Suprapubic skin (tissue), 4 donors: ENCODE data around the gene SLC2A9. TPM values are rescaled to one million over a fixed set of nuclear protein-coding genes. Genes with fewer than 3 reads are reported as not detected.

Source experiments
- DNase-seq, 2 donors: peaks; one replicate each; pipeline ENCODE4 v3.0.0-alpha.2; 2019; ENCODE audit warnings: low spot score in 2 of 2
- H3K27ac ChIP-seq: fragments of 200-600 bp; sonication (generic); one replicate; pipeline ENCODE4 v1.5.1; 2019
- H3K27me3 ChIP-seq: fragments of 200-600 bp; sonication (generic); one replicate; pipeline ENCODE4 v1.5.1; 2019
- H3K36me3 ChIP-seq: fragments of 200-600 bp; sonication (generic); one replicate; pipeline ENCODE4 v1.5.1; 2019
- H3K4me1 ChIP-seq: fragments of 200-600 bp; sonication (generic); one replicate; pipeline ENCODE4 v1.5.1; 2019
- H3K4me3 ChIP-seq: fragments of 200-600 bp; sonication (generic); one replicate; pipeline ENCODE4 v1.5.1; 2019; ENCODE audit warnings: mild to moderate bottlenecking
- H3K9me3 ChIP-seq: fragments of 200-600 bp; sonication (generic); one replicate; pipeline ENCODE4 v1.5.1; 2019
- CTCF ChIP-seq, 2 donors: fragments of 200-600 bp in 1 of 2; fragments of 450-650 bp in 1 of 2; sonication (generic) in 1 of 2; IDR thresholded peaks; one replicate each; pipeline ENCODE4 v1.5.1; 2016 to 2019; ENCODE audit warnings: antibody characterized with exemption in 2 of 2, mild to moderate bottlenecking in 1 of 2, moderate library complexity in 1 of 2
- EP300 ChIP-seq: sonication (generic); formaldehyde crosslinking; IDR thresholded peaks from one replicate; pipeline ENCODE4 v1.6.1; 2017; ENCODE audit warnings: antibody characterized with exemption
- POLR2A ChIP-seq, 2 donors: fragments of 450-650 bp; IDR thresholded peaks; one replicate each; pipeline ENCODE4 v1.6.1; 2017; ENCODE audit warnings: antibody characterized with exemption in 2 of 2, mild to moderate bottlenecking in 2 of 2, moderate library complexity in 2 of 2
- POLR2AphosphoS5 ChIP-seq, 3 donors: sonication (generic); formaldehyde crosslinking; IDR thresholded peaks; one replicate each; pipeline ENCODE4 v1.6.1; 2017; ENCODE audit warnings: antibody characterized with exemption in 3 of 3
- WGBS: methylation state at CpG from one replicate; pipeline ENCODE4 v1.1.5; 2018; 5-methylcytosine and 5-hydroxymethylcytosine counted together
- total RNA-seq, 4 donors: library from RNA; depleted of rRNA; stranded (reverse); fragments of >200 nt; gene quantifications; one replicate each; pipeline ENCODE4 v1.1.0, GENCODE V29; 2016

The SLC2A9 gene
- total RNA-seq, 4 donors from 2014 or later, result 3.5 to 9.2 (median 8.1) TPM

- peaks cover 3% of the 10 kb centered on the region for H3K9me3 ChIP-seq
- WGBS, result 91% methylated on average over 4 of the region's 4 CpGs
- H3K27ac ChIP-seq, result no peak overlapping the region
- no peak for DNase-seq
- TF ChIP-seq POLR2AphosphoS5 (IDR thresholded peaks at IDR 0.05) (no peak), POLR2A (IDR thresholded peaks at IDR 0.05) (no peak), EP300 (no peak), CTCF (IDR thresholded peaks at IDR 0.05) (no peak)
- no peak overlapping the region for H3K4me3 ChIP-seq
- H3K36me3 ChIP-seq, result no peaks in the 10 kb centered on the region
- H3K27me3 ChIP-seq, result no peaks in the 10 kb centered on the region
- H3K4me1 ChIP-seq, result peaks cover 5% of the 10 kb centered on the region
Measured at GRCh38 chr4:10055871-10056270, 34.6 kb upstream of the SLC2A9 start.

- no peak for TF ChIP-seq POLR2A (IDR thresholded peaks at IDR 0.05)
- no peak for TF ChIP-seq EP300
- TF ChIP-seq POLR2AphosphoS5 (IDR thresholded peaks at IDR 0.05), result no peak
- no peak for TF ChIP-seq CTCF (IDR thresholded peaks at IDR 0.05)
- H3K36me3 ChIP-seq, result no peaks in the 10 kb centered on the region
- H3K4me3 ChIP-seq, result no peak overlapping the region
- peaks cover 3% of the 10 kb centered on the region for H3K9me3 ChIP-seq
- DNase-seq, result no peak
- 62% methylated on average over 4 of the region's 4 CpGs for WGBS
- peak overlapping the region; percentile 69 for H3K27ac ChIP-seq
- H3K27me3 ChIP-seq, result no peaks in the 10 kb centered on the region
- H3K4me1 ChIP-seq, result peaks cover 5% of the 10 kb centered on the region
Measured at GRCh38 chr4:10054571-10055041, 33.3 kb upstream of the SLC2A9 start.

GRCh38 chr4:10053635-10054453, 32.5 kb upstream of the SLC2A9 start:
- no peaks in the 10 kb centered on the region for H3K27me3 ChIP-seq
- no peaks in the 10 kb centered on the region for H3K36me3 ChIP-seq
- H3K27ac ChIP-seq, result peak overlapping the region; percentile 54
- no peak overlapping the region for H3K4me3 ChIP-seq
- no peak for DNase-seq
- peaks cover under 1% of the 10 kb centered on the region for H3K9me3 ChIP-seq
- no peak for TF ChIP-seq POLR2AphosphoS5 (IDR thresholded peaks at IDR 0.05)
- no peak for TF ChIP-seq EP300
- TF ChIP-seq CTCF (IDR thresholded peaks at IDR 0.05), result no peak
- TF ChIP-seq POLR2A (IDR thresholded peaks at IDR 0.05), result no peak
- peaks cover 5% of the 10 kb centered on the region for H3K4me1 ChIP-seq
- WGBS, result 88% methylated on average over 8 of the region's 8 CpGs

GRCh38 chr4:10051517-10052135, 30.3 kb upstream of the SLC2A9 start:
- no peaks in the 10 kb centered on the region for H3K9me3 ChIP-seq
- no peak overlapping the region for H3K27ac ChIP-seq
- H3K4me1 ChIP-seq, result peaks cover 5% of the 10 kb centered on the region
- no peaks in the 10 kb centered on the region for H3K36me3 ChIP-seq
- no peak for DNase-seq
- H3K4me3 ChIP-seq, result no peak overlapping the region
- WGBS, result 58% methylated on average over 11 of the region's 11 CpGs
- TF ChIP-seq EP300 (no peak), POLR2A (IDR thresholded peaks at IDR 0.05) (no peak), POLR2AphosphoS5 (IDR thresholded peaks at IDR 0.05) (no peak), CTCF (IDR thresholded peaks at IDR 0.05) (no peak)
- H3K27me3 ChIP-seq, result no peaks in the 10 kb centered on the region

- 65% methylated on average over 5 of the region's 5 CpGs for WGBS
- H3K36me3 ChIP-seq, result no peaks in the 10 kb centered on the region
- peaks cover 5% of the 10 kb centered on the region for H3K4me1 ChIP-seq
- H3K27ac ChIP-seq, result peak overlapping the region; percentile 59
- H3K4me3 ChIP-seq, result no peak overlapping the region
- H3K9me3 ChIP-seq, result no peaks in the 10 kb centered on the region
- no peaks in the 10 kb centered on the region for H3K27me3 ChIP-seq
- no peak for TF ChIP-seq POLR2A (IDR thresholded peaks at IDR 0.05)
- TF ChIP-seq POLR2AphosphoS5 (IDR thresholded peaks at IDR 0.05), result no peak
- no peak for TF ChIP-seq EP300
- no peak for TF ChIP-seq CTCF (IDR thresholded peaks at IDR 0.05)
- no peak for DNase-seq
Measured at GRCh38 chr4:10050721-10051120, 29.4 kb upstream of the SLC2A9 start.
